GM04503 (cell line): ENCODE measurements around the gene HAUS1.
"Not testable (repeated sequence)": the region's sequence is repeated elsewhere in the genome, so short reads cannot be mapped to it uniquely, and the experiment has no call there.

ENCODE experiments used
- DNase-seq: peaks from one replicate; pipeline ENCODE4 v3.0.0-alpha.2; 2012; ENCODE audit warnings: low read depth

HAUS1 gene

GRCh38 chr18:46104128-46104911, at the start of gene HAUS1:
Gene HAUS1 (plus strand): TSS chr18:46104385. CDS start chr18:46104412, 27 bp downstream.
- no peak for DNase-seq

- DNase-seq = no peak
These were observed 49.0 kb upstream of the HAUS1 start for GRCh38 chr18:46054956-46055837.

GRCh38 chr18:46055838-46056230, 48.4 kb upstream of the HAUS1 start:
- DNase-seq = no peak

GRCh38 chr18:46060359-46060841, 43.8 kb upstream of the HAUS1 start:
- no peak for DNase-seq

- DNase-seq = no peak
These were observed 42.8 kb upstream of the HAUS1 start for GRCh38 chr18:46061387-46061786.

GRCh38 chr18:46061796-46062195, 42.4 kb upstream of the HAUS1 start:
- DNase-seq = no peak

GRCh38 chr18:46062781-46063180, 41.4 kb upstream of the HAUS1 start:
- no peak for DNase-seq

- DNase-seq = no peak
These were observed 36.7 kb upstream of the HAUS1 start for GRCh38 chr18:46067438-46068007.

- DNase-seq = no peak
These were observed 35.4 kb upstream of the HAUS1 start for GRCh38 chr18:46068763-46069162.

GRCh38 chr18:46069524-46069923, 34.7 kb upstream of the HAUS1 start:
- no peak for DNase-seq

- DNase-seq = no peak
These were observed 34.0 kb upstream of the HAUS1 start for GRCh38 chr18:46070232-46070631.

- DNase-seq = no peak
These were observed 33.2 kb upstream of the HAUS1 start for GRCh38 chr18:46070815-46071652.

- no peak for DNase-seq
These were observed 32.4 kb upstream of the HAUS1 start, which contains the start of gene PSTPIP2 for GRCh38 chr18:46071653-46072375. Gene PSTPIP2 (minus strand): TSS chr18:46072260. CDS start chr18:46072188, 72 bp downstream.

- no peak for DNase-seq
These were observed 31.8 kb upstream of the HAUS1 start for GRCh38 chr18:46072376-46072867.

GRCh38 chr18:46072959-46073358, 31.2 kb upstream of the HAUS1 start:
- DNase-seq = no peak

- DNase-seq = peak; percentile 23
These were observed 30.5 kb upstream of the HAUS1 start for GRCh38 chr18:46073474-46074331.

GRCh38 chr18:46079336-46079735, 24.8 kb upstream of the HAUS1 start:
- no peak for DNase-seq

- DNase-seq = no peak
These were observed 24.0 kb upstream of the HAUS1 start for GRCh38 chr18:46080156-46080555.

- DNase-seq = no peak
These were observed 19.8 kb upstream of the HAUS1 start for GRCh38 chr18:46084431-46084830.

GRCh38 chr18:46088501-46088900, 15.7 kb upstream of the HAUS1 start:
- DNase-seq = not testable (repeated sequence)
